NCI-H345 treated with DMSO at 0.1 percent for 48 hours (cell line): ENCODE results near the gene SH3PXD2B.
"Not testable (repeated sequence)": the region's sequence is repeated elsewhere in the genome, so short reads cannot be mapped to it uniquely, and the experiment has no call there.

Experiments
- DNase-seq: peaks from one replicate; lab custom pipeline; 2025; ENCODE audit not compliant: unreplicated experiment; lab: John Stamatoyannopoulos, UW

Gene SH3PXD2B

DNA sequence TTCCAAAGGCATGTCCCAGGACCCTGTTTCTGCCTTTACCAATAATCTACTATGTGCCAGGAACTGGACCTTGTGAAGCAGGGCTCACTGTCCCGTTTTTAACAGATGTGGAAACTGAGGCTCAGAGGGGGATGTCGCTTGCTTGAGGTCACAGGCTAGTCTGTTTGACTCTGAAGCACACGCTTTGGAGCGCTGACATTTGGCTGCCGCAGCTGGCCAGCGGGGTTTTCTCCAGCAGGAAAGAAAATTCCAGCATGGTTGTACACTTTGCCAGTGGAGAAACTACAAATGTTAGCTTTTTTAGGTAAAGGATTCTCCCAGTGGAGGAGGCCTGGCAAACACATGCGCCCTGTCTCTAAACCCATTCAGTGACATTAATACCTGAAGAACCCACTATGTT, 50.5 kb downstream of the SH3PXD2B start:
- no peak for DNase-seq

GRCh38 chr5:172403189-172403796, 51.0 kb downstream of the SH3PXD2B start:
- DNase-seq = no peak

- DNase-seq = no peak
These were observed 51.7 kb downstream of the SH3PXD2B start for GRCh38 chr5:172402531-172403188.

- not testable (repeated sequence) for DNase-seq
These were observed 52.3 kb downstream of the SH3PXD2B start for GRCh38 chr5:172402031-172402430.

DNA sequence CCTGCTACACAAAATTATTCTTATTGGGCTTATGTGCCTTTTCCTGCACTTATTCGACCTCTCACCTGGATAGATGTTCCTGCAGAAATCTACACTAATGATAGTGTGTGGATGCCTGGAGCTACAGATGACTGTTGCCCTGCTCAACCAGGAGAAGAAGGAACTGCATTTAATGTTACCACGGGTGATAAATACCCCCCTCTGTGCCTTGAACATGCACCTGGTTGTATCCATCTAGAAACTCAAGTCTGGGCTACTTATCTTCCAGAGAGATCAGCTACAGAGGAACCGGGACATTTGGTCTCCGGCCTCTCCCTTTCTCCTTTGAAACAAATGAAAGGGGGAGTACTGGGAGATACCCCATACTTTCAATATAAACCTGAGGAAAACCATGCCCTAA, 54.5 kb downstream of the SH3PXD2B start:
- DNase-seq = no peak

DNA sequence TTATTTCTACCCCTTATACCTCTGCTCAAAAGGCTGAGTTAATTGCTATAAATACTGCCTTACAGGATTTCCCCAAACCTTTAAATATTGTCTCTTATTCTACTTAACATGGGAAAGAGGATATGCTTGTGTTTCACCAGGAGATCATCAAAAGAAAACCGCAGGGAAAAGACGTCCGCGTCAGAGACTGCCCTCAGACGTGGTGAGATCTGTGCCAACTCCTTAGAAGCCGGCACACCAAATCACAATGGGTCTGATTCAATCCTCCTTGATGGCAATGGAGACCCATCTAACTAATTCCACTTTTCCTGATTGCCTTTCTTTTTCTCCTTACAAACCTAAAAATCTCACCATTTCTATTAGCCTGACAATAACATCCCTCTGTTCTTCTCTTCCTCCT, 55.0 kb downstream of the SH3PXD2B start:
- DNase-seq = no peak

GRCh38 chr5:172398645-172399044, 55.7 kb downstream of the SH3PXD2B start:
- DNase-seq = not testable (repeated sequence)

DNA sequence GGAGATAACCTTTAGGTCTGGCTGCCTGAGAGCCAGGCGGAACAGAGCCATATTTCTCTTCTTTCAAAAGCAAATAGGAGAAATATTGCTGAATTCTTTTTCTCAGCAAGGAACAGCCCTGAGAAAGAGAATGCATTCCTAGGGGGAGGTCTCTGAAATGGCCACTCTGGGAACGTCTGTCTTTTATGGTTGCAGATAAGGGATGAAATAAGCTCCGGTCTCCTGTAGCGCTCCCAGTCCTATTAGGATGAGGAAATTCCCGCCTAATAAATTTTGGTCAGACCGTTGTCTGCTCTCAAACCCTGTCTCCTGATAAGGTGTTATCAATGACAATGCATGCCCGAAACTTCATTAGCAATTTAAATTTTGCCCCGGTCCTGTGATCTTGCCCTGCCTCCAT, 57.3 kb downstream of the SH3PXD2B start:
- DNase-seq = not testable (repeated sequence)

DNA sequence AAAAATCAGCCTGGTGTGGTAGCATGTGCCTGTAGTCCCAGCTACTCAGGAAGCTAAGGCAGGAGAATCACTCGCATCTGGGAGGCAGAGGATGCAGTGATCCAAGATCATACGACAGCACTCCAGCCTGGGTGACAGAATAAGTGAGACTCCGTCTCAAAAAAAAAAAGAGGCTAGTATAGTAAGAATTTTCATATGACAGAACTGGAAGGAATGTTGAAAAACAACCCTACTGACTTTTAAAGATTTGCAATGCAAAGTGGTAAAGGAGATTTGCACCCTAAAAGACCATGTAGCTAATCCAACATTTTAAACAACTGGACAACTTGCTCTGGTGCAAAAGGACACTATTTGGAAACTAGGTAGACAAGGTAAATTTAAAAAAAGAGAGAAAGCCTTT, 58.1 kb downstream of the SH3PXD2B start:
- DNase-seq = no peak

- no peak for DNase-seq
These were observed 58.8 kb downstream of the SH3PXD2B start for GRCh38 chr5:172395483-172395882.

DNA sequence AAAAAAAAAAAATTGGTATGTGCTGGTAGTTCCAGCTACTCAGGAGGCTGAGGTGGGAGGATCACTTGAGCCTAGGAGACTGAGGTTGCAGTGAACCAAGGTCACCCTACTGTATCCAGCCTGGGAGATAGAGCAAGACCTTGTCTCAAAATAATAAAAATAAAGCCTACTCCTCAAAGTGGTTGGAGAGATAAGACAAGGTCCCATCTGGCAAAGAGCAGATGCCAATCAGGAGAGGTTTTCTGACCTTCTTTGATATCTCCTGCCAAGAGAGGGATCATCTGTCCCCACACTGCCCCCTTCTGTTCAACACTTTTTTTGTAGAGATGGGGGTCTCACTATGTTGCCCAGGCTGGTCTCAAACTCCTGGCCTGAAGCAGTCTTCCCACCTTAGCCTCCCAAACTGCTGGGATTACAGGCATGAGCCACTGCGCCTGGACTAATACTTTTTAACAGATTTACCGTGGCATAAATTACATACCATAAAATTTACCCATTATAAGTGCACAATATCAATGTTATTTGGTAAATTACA, 64.7 kb downstream of the SH3PXD2B start:
- no peak for DNase-seq

- DNase-seq = no peak
These were observed 66.0 kb downstream of the SH3PXD2B start for GRCh38 chr5:172388246-172388733.

- no peak for DNase-seq
These were observed 68.6 kb downstream of the SH3PXD2B start for GRCh38 chr5:172385707-172386106.

GRCh38 chr5:172385010-172385563, 69.2 kb downstream of the SH3PXD2B start:
- DNase-seq = no peak

DNA sequence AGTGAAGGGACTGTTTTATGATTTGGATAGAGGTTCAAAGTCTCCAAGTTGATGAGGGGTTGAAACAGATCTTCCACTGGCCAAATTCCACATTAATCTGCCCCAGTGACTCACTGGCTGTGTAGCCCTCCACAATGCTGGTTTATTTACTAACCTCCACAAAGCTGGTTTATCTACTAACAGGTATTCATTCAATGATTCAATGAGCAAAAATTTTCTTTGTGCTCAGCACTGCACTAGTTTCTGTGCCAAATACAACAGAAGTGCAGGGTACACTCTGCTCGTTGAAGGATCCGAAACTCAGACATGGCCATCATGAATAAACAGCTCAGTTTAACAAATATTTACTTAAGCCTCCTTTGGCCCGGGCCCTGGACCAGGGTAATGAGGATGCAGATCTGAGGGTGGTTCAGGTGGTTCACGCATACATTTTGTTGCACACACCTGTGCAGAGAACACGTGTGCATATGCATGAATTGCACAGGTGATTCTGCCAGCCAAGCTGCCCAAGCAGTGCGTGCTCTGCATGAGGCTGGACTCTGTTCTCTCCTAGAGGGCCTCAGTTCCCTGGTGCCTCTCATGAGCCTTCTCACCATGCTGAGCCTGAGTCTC, 71.0 kb downstream of the SH3PXD2B start:
- peak; percentile 21 for DNase-seq

- peak; percentile 13 for DNase-seq
These were observed 73.2 kb downstream of the SH3PXD2B start for GRCh38 chr5:172380987-172381643.

DNA sequence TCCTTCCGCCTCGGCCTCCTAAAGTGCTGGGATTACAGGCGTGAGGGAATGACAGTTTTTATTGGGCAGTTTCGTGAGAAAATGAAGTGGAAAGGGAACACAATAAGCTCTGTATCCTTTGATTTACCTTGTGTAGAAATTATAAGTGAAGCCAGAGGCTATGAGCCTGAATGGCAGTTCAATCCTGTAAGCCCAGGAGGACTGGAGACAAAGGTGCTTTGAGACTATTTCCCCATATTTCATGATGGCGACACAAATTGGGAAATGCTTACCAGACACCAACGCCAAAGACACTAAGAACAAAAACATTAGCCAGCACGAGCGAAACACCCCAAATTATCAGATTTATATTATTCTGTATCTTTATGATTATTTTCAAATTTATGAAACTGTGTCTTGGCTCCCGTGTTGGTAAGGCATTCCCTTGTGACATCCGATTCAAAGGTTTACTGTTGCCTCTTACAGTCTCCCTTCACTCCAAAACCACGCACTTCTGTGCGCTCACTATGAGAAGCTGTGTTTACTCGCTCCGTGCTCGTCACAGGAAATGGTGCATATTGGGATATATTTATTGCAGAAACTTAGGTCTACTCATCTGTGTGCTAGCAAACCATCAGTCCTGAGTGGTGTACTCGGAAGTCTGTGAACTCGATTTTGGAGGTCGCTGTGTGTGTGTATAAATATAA, 73.9 kb downstream of the SH3PXD2B start:
- no peak for DNase-seq

GRCh38 chr5:172379481-172379880, 74.8 kb downstream of the SH3PXD2B start:
- DNase-seq = no peak

- no peak for DNase-seq
These were observed 76.5 kb downstream of the SH3PXD2B start for GRCh38 chr5:172377856-172378255.

DNA sequence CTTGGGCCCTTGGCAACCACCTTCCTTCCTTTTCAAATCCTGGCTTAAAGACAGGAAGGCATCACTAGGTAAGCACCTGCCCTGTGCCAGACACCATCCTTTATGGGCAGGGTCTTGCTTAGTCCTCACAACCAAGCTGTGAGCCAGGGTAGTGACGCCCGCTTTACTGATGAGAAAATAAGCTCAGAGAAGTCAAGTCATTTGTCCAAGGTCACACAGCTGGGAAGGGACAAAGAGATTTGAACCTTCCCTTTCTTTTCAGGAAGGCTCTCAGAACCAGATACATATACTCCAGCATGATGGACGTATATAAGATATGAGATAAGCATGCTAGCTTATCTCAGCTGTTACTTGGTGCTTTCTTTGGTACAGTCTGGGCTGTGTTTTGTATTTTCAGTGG, 76.9 kb downstream of the SH3PXD2B start:
- no peak for DNase-seq

DNA sequence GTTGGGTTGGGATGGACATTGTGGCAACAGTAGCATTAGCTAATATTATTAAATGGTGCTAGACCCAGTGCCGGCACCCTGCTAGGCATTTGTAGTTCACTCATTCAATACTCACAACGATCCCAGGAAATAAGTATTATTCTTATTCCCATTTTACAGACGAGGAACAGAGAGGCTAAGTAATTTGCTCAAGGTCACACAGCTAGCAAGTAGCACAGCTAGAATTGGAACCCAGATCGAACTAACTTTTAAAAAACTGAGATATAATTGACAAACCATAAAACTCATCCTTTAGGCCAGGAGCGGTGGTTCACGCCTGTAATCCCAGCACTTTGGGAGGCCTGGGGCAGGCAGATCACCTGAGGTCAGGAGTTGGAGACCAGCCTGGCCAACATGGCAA, 79.5 kb downstream of the SH3PXD2B start:
- no peak for DNase-seq
